Upper lobe of left lung (tissue), 4 donors: Measurements from ENCODE around the gene MAPK11.

ENCODE experiments used
- CTCF ChIP-seq, 6 experiments: fragments of 450-650 bp in 4 of 6; fragments of 200-600 bp in 2 of 6; sonication (generic) in 2 of 6; IDR thresholded peaks; one replicate each; pipeline ENCODE4 v1.5.1; 2016 to 2019; ENCODE audit warnings: antibody characterized with exemption in 6 of 6
- POLR2A ChIP-seq, 4 donors: fragments of 450-650 bp; IDR thresholded peaks; one replicate each; pipeline ENCODE4 v1.5.1; 2016 to 2017; ENCODE audit warnings: antibody characterized with exemption in 4 of 4, mild to moderate bottlenecking in 2 of 4

- TF ChIP-seq CTCF (IDR thresholded peaks at IDR 0.05) (no peak), POLR2A (IDR thresholded peaks at IDR 0.05) (no peak)
Measured at GRCh38 chr22:50224071-50224470, 46.1 kb downstream of the MAPK11 start.
